HepG2 (cell line): ENCODE measurements around the gene NAIF1. TPM values are rescaled to one million over a fixed set of nuclear protein-coding genes. Genes with fewer than 3 reads are reported as not detected.
A peak's percentile ranks its signal among the peaks of the same experiment; 100 is the strongest.

ENCODE experiments used
- BATF2 ChIP-seq: sonication (generic); formaldehyde crosslinking; IDR thresholded peaks from 2 replicates; pipeline ENCODE4 v1.8.0; 2022; ENCODE audit warnings: mild to moderate bottlenecking, missing genetic modification reagents, moderate library complexity
- FOXP4 ChIP-seq: sonication (generic); formaldehyde crosslinking; IDR thresholded peaks from 2 replicates; pipeline ENCODE4 v1.4.0; 2020; ENCODE audit warnings: missing genetic modification reagents
- MTA3 ChIP-seq: sonication (generic); formaldehyde crosslinking; IDR thresholded peaks from 2 replicates; pipeline ENCODE4 v1.4.0; 2020; ENCODE audit warnings: missing genetic modification reagents
- RAD21 ChIP-seq: fragments of 450-650 bp; formaldehyde crosslinking; IDR thresholded peaks from 2 replicates; pipeline ENCODE4 v1.5.0; 2020; ENCODE audit warnings: mild to moderate bottlenecking
- SMAD3 ChIP-seq: sonication (generic); formaldehyde crosslinking; IDR thresholded peaks from 2 replicates; pipeline ENCODE4 v1.4.0; 2020; ENCODE audit warnings: missing genetic modification reagents
- ZNF138 ChIP-seq: sonication (generic); formaldehyde crosslinking; IDR thresholded peaks from 2 replicates; pipeline ENCODE4 v1.5.0; 2020; ENCODE audit warnings: mild to moderate bottlenecking, low read depth, missing genetic modification reagents
- ZNF615 ChIP-seq: sonication (generic); formaldehyde crosslinking; IDR thresholded peaks from 2 replicates; pipeline ENCODE4 v1.5.0; 2020; ENCODE audit warnings: mild to moderate bottlenecking, missing genetic modification reagents, borderline replicate concordance
- ZNF691 ChIP-seq: sonication (generic); formaldehyde crosslinking; IDR thresholded peaks from 2 replicates; pipeline ENCODE4 v1.4.0; 2020; ENCODE audit warnings: missing genetic modification reagents, low read depth, mild to moderate bottlenecking, borderline replicate concordance
- polyA plus RNA-seq, 8 experiments: library from polyadenylated mRNA; depleted of rRNA in 3 of 8; stranded (reverse) in 7 of 8; unstranded in 1 of 8; fragments of >200 nt; fragmentation: Illumina TruSeq in 4 of 8; extraction: Trizol in 4 of 8; gene quantifications; 2 replicates each; pipeline versions ENCODE4 v1.2.1 to v1.2.3, GENCODE V29; 2011 to 2016; ENCODE audit warnings: low read depth in 4 of 8, missing spikeins in 1 of 8, mixed read lengths in 1 of 8; ENCODE audit not compliant: insufficient read depth in 1 of 8
- total RNA-seq, 5 experiments: library from RNA; depleted of rRNA; stranded (reverse); fragments of >200 nt; fragmentation: Illumina TruSeq; extraction: Trizol; gene quantifications; 2 replicates each; pipeline ENCODE4 v1.2.3, GENCODE V29; 2016; ENCODE audit warnings: low read depth in 1 of 5
- TF ChIP-seq, protein P1 (sequence below): sonication (generic); formaldehyde crosslinking; IDR thresholded peaks from 2 replicates; pipeline ENCODE4 v1.5.1; 2020; ENCODE audit warnings: mild to moderate bottlenecking, missing genetic modification reagents, moderate library complexity
- TF ChIP-seq, protein P2 (sequence below): sonication (generic); formaldehyde crosslinking; IDR thresholded peaks from 2 replicates; pipeline ENCODE4 v1.5.1; 2020; ENCODE audit warnings: missing genetic modification reagents, mild to moderate bottlenecking, borderline replicate concordance
- TF ChIP-seq, protein P3 (sequence below): sonication (generic); formaldehyde crosslinking; IDR thresholded peaks from 2 replicates; pipeline ENCODE4 v1.8.0; 2022; ENCODE audit warnings: mild to moderate bottlenecking, missing genetic modification reagents
- TF ChIP-seq, protein P4 (sequence below): sonication (generic); formaldehyde crosslinking; IDR thresholded peaks from 2 replicates; pipeline ENCODE4 v1.4.0; 2020; ENCODE audit warnings: missing genetic modification reagents
- TF ChIP-seq, protein P5 (sequence below): sonication (generic); formaldehyde crosslinking; IDR thresholded peaks from 2 replicates; pipeline ENCODE4 v1.5.0; 2020; ENCODE audit warnings: mild to moderate bottlenecking, missing genetic modification reagents

NAIF1 gene
- total and polyA plus RNA-seq, 2 of the 13 experiments (the other 11 are each of a cell fraction or from before 2014, with no cell fraction given): 6.0 to 6.9 TPM

DNA sequence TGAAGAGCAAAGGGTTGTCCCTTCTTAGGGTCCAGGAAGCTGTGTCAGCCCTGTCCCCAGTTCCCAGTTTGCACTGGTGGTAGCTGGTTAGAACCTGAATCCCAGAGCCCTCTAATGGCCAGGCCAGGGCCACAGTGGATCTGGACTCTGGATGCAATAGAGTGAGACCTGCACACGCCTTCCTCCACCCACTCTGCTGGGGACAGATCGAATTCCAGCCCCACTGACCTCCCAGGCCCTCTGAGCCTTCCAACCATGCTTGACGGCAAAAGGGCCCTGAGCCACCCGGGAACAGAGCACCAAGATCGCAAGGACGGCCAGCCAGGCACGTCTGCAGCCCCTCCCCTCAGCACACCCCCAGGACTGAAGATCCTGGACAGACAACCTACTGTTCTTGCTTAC is 23.7 kb downstream of the NAIF1 start (continued):
- TF ChIP-seq BATF2 (CRISPR knock-in tag): no peak
- TF ChIP-seq ZNF138 (CRISPR knock-in tag): peak; percentile 12; the same call in 1 of the 2 replicates
- TF ChIP-seq, protein P1, sequence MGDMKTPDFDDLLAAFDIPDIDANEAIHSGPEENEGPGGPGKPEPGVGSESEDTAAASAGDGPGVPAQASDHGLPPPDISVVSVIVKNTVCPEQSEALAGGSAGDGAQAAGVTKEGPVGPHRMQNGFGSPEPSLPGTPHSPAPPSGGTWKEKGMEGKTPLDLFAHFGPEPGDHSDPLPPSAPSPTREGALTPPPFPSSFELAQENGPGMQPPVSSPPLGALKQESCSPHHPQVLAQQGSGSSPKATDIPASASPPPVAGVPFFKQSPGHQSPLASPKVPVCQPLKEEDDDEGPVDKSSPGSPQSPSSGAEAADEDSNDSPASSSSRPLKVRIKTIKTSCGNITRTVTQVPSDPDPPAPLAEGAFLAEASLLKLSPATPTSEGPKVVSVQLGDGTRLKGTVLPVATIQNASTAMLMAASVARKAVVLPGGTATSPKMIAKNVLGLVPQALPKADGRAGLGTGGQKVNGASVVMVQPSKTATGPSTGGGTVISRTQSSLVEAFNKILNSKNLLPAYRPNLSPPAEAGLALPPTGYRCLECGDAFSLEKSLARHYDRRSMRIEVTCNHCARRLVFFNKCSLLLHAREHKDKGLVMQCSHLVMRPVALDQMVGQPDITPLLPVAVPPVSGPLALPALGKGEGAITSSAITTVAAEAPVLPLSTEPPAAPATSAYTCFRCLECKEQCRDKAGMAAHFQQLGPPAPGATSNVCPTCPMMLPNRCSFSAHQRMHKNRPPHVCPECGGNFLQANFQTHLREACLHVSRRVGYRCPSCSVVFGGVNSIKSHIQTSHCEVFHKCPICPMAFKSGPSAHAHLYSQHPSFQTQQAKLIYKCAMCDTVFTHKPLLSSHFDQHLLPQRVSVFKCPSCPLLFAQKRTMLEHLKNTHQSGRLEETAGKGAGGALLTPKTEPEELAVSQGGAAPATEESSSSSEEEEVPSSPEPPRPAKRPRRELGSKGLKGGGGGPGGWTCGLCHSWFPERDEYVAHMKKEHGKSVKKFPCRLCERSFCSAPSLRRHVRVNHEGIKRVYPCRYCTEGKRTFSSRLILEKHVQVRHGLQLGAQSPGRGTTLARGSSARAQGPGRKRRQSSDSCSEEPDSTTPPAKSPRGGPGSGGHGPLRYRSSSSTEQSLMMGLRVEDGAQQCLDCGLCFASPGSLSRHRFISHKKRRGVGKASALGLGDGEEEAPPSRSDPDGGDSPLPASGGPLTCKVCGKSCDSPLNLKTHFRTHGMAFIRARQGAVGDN (CRISPR knock-in tag): peak; percentile 85
- TF ChIP-seq ZNF691: peak; percentile 40; the same call in 1 of the 2 replicates
- TF ChIP-seq SMAD3 (CRISPR knock-in tag): 0 out of 2 replicates have a peak, but pooled peaks have one; percentile 25
- no peak for TF ChIP-seq ZNF615 (CRISPR knock-in tag)
- TF ChIP-seq, protein P2, sequence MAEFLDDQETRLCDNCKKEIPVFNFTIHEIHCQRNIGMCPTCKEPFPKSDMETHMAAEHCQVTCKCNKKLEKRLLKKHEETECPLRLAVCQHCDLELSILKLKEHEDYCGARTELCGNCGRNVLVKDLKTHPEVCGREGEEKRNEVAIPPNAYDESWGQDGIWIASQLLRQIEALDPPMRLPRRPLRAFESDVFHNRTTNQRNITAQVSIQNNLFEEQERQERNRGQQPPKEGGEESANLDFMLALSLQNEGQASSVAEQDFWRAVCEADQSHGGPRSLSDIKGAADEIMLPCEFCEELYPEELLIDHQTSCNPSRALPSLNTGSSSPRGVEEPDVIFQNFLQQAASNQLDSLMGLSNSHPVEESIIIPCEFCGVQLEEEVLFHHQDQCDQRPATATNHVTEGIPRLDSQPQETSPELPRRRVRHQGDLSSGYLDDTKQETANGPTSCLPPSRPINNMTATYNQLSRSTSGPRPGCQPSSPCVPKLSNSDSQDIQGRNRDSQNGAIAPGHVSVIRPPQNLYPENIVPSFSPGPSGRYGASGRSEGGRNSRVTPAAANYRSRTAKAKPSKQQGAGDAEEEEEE (CRISPR knock-in tag): no peak
- TF ChIP-seq, protein P3, sequence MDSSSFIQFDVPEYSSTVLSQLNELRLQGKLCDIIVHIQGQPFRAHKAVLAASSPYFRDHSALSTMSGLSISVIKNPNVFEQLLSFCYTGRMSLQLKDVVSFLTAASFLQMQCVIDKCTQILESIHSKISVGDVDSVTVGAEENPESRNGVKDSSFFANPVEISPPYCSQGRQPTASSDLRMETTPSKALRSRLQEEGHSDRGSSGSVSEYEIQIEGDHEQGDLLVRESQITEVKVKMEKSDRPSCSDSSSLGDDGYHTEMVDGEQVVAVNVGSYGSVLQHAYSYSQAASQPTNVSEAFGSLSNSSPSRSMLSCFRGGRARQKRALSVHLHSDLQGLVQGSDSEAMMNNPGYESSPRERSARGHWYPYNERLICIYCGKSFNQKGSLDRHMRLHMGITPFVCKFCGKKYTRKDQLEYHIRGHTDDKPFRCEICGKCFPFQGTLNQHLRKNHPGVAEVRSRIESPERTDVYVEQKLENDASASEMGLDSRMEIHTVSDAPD (CRISPR knock-in tag): no peak
- 0 out of 2 replicates have a peak, but pooled peaks have one; percentile 37 for TF ChIP-seq RAD21 (CRISPR knock-in tag)
- TF ChIP-seq FOXP4: no peak
- TF ChIP-seq, protein P4, sequence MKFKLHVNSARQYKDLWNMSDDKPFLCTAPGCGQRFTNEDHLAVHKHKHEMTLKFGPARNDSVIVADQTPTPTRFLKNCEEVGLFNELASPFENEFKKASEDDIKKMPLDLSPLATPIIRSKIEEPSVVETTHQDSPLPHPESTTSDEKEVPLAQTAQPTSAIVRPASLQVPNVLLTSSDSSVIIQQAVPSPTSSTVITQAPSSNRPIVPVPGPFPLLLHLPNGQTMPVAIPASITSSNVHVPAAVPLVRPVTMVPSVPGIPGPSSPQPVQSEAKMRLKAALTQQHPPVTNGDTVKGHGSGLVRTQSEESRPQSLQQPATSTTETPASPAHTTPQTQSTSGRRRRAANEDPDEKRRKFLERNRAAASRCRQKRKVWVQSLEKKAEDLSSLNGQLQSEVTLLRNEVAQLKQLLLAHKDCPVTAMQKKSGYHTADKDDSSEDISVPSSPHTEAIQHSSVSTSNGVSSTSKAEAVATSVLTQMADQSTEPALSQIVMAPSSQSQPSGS: 0 out of 2 replicates have a peak, but pooled peaks have one; percentile 43
- TF ChIP-seq, protein P5, sequence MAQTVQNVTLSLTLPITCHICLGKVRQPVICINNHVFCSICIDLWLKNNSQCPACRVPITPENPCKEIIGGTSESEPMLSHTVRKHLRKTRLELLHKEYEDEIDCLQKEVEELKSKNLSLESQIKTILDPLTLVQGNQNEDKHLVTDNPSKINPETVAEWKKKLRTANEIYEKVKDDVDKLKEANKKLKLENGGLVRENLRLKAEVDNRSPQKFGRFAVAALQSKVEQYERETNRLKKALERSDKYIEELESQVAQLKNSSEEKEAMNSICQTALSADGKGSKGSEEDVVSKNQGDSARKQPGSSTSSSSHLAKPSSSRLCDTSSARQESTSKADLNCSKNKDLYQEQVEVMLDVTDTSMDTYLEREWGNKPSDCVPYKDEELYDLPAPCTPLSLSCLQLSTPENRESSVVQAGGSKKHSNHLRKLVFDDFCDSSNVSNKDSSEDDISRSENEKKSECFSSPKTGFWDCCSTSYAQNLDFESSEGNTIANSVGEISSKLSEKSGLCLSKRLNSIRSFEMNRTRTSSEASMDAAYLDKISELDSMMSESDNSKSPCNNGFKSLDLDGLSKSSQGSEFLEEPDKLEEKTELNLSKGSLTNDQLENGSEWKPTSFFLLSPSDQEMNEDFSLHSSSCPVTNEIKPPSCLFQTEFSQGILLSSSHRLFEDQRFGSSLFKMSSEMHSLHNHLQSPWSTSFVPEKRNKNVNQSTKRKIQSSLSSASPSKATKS: no peak
- TF ChIP-seq MTA3 (CRISPR knock-in tag): no peak
